Ovary (tissue), 9 donors: ENCODE measurements around the gene SH3BP4. TPM values are rescaled to one million over a fixed set of nuclear protein-coding genes. Genes with fewer than 3 reads are reported as not detected.

Experiments
- DNase-seq, 5 donors: peaks; one replicate each; pipeline ENCODE4 v3.0.0-alpha.2; 2019 to 2020
- H3K27ac ChIP-seq, 2 donors: fragments of 200-600 bp; one replicate each; pipeline versions ENCODE4 v1.5.1 to v1.8.0; 2019 to 2022
- H3K27me3 ChIP-seq: fragments of 200-600 bp; one replicate; pipeline ENCODE4 v1.8.0; 2022
- H3K36me3 ChIP-seq: fragments of 200-600 bp; sonication (generic); one replicate; pipeline ENCODE4 v1.5.1; 2019
- H3K4me1 ChIP-seq: one replicate; pipeline ENCODE4 v1.8.1; 2013; ENCODE audit warnings: mild to moderate bottlenecking, moderate library complexity; ENCODE audit not compliant: insufficient read depth
- H3K4me3 ChIP-seq: fragments of 200-600 bp; sonication (generic); one replicate; pipeline ENCODE4 v1.5.1; 2017
- H3K9me3 ChIP-seq, 2 donors: fragments of 200-600 bp in 1 of 2; sonication (generic) in 1 of 2; one replicate each; pipeline versions ENCODE4 v1.5.1 to v1.8.1; 2013 to 2019; ENCODE audit warnings: mild to moderate bottlenecking in 1 of 2, moderate library complexity in 1 of 2
- EP300 ChIP-seq: sonication (generic); formaldehyde crosslinking; IDR thresholded peaks from one replicate; pipeline ENCODE4 v1.6.1; 2017; ENCODE audit warnings: antibody characterized with exemption
- POLR2A ChIP-seq: fragments of 450-650 bp; IDR thresholded peaks from one replicate; pipeline ENCODE4 v1.6.1; 2017; ENCODE audit warnings: antibody characterized with exemption, mild to moderate bottlenecking, moderate library complexity
- WGBS, 3 donors: extraction: QIAGEN DNeasy Blood & Tissue Kit in 1 of 3; methylation state at CpG; one replicate each; pipeline versions ENCODE4 v1.1.5 to v1.1.7; 2013 to 2017; 5-methylcytosine and 5-hydroxymethylcytosine counted together
- intact Hi-C, 4 donors: fragments of 100-400 bp; cut with DNase I; formaldehyde crosslinking; loops; one replicate each; pipeline versions ENCODE4 v1.11.0 to v1.15.1; 2022 to 2023
- polyA plus RNA-seq, 2 donors: library from polyadenylated mRNA; stranded (reverse); fragments of 200-250 nt in 1 of 2; fragments of 350-450 nt in 1 of 2; fragmentation: Illumina TruSeq in 1 of 2; extraction: RNeasy Lipid Tissue Mini Kit (QIAGEN cat#74804) in 1 of 2; gene quantifications; one replicate each; pipeline ENCODE4 v1.2.3, GENCODE V29; 2013 to 2014
- total RNA-seq, 7 donors: library from RNA; depleted of rRNA in 2 of 7; stranded (reverse); fragments of >200 nt in 2 of 7; fragmentation: NEBNext Ultra II Directional in 3 of 7; extraction: Animal tissue kit (Norgen Biotek cat#: 25700) in 3 of 7; gene quantifications; one replicate each; pipeline versions ENCODE4 v1.1.0 to v1.2.4, GENCODE V29; 2016 to 2023
- TF ChIP-seq, protein P1 (sequence below), 3 donors: fragments of 450-650 bp in 2 of 3; fragments of 200-600 bp in 1 of 3; IDR thresholded peaks; one replicate each; pipeline versions ENCODE4 v1.5.1 to v1.8.0; 2016 to 2022; ENCODE audit warnings: antibody characterized with exemption in 3 of 3, mild to moderate bottlenecking in 1 of 3
- donor health status: DM: no; HTN: no; CAD: no; lungs with moderate emphysema.
- donor health status: DM: no; HTN: no; CAD: no.
- donor health status: Bipolar disorder and iron deficiency.
- donor health status: DM: yes; HTN: yes; CAD: no.
- donor health status: DM: no; HTN: no; CAD: no.
- donor health status: DM: yes; HTN: yes; CAD: no.

SH3BP4 gene
- total and polyA plus RNA-seq, 9 donors: 20.3 to 44.9 (median 36.9) TPM

DNA sequence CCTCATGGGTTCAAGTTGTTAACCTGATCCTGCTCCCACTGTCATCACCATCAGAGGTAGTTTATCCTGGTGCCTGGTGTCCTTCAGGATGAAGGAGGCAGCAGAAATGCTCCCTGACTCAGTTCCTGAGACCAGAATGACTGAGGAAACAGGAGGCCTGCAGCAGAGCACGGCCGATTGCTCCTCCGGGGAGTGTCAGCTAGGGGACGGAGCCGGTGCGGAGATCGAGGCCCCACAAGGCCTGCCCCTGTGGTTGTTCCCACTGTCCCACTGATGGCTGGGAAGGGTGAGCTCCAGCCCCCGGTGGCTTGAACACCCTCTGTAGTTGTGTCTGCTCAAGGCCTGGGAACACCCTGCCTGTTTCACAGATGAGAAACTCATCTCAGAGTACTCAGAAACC, 45.6 kb downstream of the SH3BP4 start:
- no peak for DNase-seq
- Histone ChIP-seq H3K4me1 (peaks cover 36% of the 10 kb centered on the region), H3K27ac (no peak overlapping the region), H3K4me3 (no peak overlapping the region), H3K27me3 (no peaks in the 10 kb centered on the region), H3K36me3 (no peaks in the 10 kb centered on the region), H3K9me3 (no peaks in the 10 kb centered on the region)
- WGBS, 3 donors: 93 to 97% (median 94%) methylated on average over 8 of the region's 8 CpGs
- intact Hi-C loops: loop anchor here in 1 of 4 donors (5.0 kb wide), 1 partner anchor 45 kb away; the partner anchor contains the start of gene SH3BP4
- no peak for TF ChIP-seq EP300
- TF ChIP-seq POLR2A: no peak
- TF ChIP-seq, protein P1, sequence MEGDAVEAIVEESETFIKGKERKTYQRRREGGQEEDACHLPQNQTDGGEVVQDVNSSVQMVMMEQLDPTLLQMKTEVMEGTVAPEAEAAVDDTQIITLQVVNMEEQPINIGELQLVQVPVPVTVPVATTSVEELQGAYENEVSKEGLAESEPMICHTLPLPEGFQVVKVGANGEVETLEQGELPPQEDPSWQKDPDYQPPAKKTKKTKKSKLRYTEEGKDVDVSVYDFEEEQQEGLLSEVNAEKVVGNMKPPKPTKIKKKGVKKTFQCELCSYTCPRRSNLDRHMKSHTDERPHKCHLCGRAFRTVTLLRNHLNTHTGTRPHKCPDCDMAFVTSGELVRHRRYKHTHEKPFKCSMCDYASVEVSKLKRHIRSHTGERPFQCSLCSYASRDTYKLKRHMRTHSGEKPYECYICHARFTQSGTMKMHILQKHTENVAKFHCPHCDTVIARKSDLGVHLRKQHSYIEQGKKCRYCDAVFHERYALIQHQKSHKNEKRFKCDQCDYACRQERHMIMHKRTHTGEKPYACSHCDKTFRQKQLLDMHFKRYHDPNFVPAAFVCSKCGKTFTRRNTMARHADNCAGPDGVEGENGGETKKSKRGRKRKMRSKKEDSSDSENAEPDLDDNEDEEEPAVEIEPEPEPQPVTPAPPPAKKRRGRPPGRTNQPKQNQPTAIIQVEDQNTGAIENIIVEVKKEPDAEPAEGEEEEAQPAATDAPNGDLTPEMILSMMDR (IDR thresholded peaks at IDR 0.05): no peak

DNA sequence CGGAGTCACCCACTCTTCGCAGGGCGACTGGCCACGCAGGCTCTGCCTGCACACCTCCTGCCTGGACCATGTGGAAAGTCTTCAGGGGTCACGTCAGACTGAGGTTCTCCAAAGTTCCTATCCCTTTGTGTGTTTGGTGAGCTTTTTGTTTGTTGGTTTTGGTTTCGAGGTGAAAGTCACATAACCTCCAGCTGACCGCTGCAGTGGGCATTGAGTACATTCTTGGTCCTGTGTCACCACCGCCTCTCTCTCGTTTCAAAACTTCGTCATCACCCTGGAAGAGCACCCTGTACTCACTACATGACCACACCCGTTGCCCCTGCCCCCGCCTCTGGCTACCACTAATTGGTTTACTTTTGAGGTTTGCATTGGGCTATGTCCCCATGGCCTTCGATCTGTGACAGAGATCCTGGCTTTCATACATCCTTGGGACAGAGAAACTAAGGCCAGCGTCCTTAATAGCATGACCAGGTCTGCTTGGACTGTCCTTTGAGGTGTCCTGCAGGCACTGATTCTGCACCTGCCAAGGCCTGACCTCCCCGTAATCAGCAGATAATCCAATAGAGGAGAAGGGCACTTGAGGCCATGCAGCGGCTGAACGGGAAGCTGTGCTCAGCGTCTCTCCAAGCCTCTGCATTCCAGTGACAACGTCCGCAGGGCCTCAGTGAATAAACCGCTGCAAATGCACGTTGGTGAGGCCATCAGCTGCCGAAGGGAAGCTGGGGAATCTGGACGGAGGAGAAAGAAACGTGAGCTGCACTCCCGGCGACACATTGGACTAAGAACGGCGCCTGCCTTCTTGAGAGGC, 46.8 kb downstream of the SH3BP4 start:
- WGBS, 3 donors: 88 to 93% (median 89%) methylated on average over 29 of the region's 29 CpGs
- no peak for DNase-seq
- Histone ChIP-seq H3K4me3 (no peak overlapping the region), H3K27ac (no peak overlapping the region), H3K9me3 (no peaks in the 10 kb centered on the region), H3K36me3 (no peaks in the 10 kb centered on the region), H3K4me1 (peaks cover 34% of the 10 kb centered on the region), H3K27me3 (no peaks in the 10 kb centered on the region)
- TF ChIP-seq EP300 (no peak), POLR2A (no peak)
- TF ChIP-seq, protein P1 (IDR thresholded peaks at IDR 0.05): no peak
- intact Hi-C loops: loop anchor here in 1 of 4 donors (5.0 kb wide), 1 partner anchor 46 kb away; the partner anchor contains the start of gene SH3BP4

DNA sequence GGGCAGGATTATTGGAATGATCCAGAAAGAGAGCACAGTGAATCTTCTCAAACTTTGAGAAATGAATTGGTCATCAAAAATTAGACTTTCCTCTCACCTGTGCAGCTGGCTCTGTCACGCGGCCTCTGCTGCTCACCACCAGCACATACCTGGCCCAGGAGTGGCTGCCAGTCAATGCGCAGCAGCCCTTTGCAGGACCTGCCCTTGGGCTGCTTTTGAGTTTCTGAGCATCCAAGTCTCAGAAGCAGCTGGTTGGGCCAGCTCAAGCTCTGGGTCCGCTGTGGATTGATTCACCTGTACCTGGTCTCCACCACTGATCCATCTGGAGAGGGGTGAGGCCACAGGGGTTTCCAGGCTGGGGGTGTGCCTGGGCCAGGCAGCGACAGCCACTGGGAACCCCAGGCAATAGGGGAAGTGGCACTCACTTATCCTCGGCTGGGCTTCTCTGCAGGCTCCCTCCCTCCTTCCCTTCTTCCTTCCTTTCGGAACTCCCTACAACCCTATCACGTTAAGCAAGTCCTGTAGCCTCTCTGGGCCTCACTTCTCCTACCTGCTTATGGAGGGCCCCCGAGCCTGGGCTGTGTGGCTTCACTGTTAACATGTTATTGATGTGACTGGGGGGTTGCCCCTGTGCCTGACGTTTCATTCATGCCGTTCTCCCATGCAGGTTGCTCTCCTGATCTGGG, 48.1 kb downstream of the SH3BP4 start:
- Histone ChIP-seq H3K27ac (no peak overlapping the region), H3K4me3 (no peak overlapping the region), H3K36me3 (no peaks in the 10 kb centered on the region), H3K4me1 (peaks cover 30% of the 10 kb centered on the region), H3K9me3 (no peaks in the 10 kb centered on the region), H3K27me3 (no peaks in the 10 kb centered on the region)
- WGBS, 3 donors: 88 to 91% (median 91%) methylated on average over 11 of the region's 11 CpGs
- no peak for DNase-seq
- no peak for TF ChIP-seq POLR2A
- TF ChIP-seq, protein P1 (IDR thresholded peaks at IDR 0.05): no peak
- intact Hi-C loops: loop anchor here in 1 of 4 donors (5.0 kb wide), 1 partner anchor 48 kb away; the partner anchor contains the start of gene SH3BP4

DNA sequence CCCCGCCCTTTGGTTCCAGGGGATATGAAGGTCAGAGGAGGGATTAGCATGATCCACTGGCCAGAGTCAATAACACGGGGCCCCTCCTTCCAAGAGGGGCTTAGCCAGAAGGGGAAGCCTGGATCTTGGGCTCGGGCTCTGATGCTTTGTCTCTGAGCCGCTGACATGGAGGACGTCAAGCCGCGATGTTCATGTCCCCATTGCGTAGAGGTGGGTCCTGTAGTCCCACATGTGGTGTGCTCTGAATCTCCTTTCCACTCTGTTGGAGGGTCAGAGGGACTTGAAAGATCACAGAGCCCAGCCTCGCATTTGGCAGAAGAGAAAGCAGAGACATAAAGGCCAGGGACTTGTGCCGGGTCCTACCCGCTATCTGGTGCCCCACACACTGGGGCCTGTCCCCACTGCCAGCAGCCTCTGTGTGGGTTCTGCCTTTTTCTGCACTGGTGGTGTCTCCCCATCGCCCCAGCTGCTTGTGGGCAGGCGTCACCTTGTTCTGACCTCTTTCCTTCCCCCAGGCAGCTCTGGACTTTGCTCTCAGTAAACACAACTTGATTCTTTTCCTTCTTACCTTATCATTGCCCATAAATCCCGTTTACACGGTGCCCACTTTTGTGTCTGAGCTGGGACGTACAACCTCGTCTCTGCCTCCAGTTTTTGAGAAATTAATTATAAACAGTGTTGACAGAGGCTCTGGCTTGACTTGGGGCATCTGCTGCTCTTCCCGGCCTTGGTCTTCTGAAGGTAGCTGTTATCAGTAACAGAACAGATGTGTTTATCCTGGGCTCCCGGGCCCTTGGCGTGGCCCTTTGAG, 48.8 kb downstream of the SH3BP4 start:
- H3K9me3 ChIP-seq: no peaks in the 10 kb centered on the region
- no peaks in the 10 kb centered on the region for H3K27me3 ChIP-seq
- peak overlapping the region in 1 of 2 donors; percentile 5 for H3K27ac ChIP-seq
- intact Hi-C loops: no loop called here
- 58 to 63% (median 58%) methylated on average over 20 of the region's 20 CpGs for WGBS, 3 donors
- no peaks in the 10 kb centered on the region for H3K36me3 ChIP-seq
- H3K4me1 ChIP-seq: peaks cover 26% of the 10 kb centered on the region
- TF ChIP-seq EP300: no peak
- TF ChIP-seq, protein P1 (IDR thresholded peaks at IDR 0.05): no peak
- TF ChIP-seq POLR2A: no peak
- peak in 1 of 5 donors; percentile 30 for DNase-seq
- H3K4me3 ChIP-seq: no peak overlapping the region
